Chondrocyte (in vitro differentiated cells): ENCODE measurements around the gene RGS6. TPM values are rescaled to one million over a fixed set of nuclear protein-coding genes. Genes with fewer than 3 reads are reported as not detected.

Experiments
- DNase-seq: peaks from one replicate; pipeline ENCODE4 v3.0.0; 2021; ENCODE audit warnings: mixed read lengths, low spot score
- H3K27ac Mint-ChIP-seq: one replicate; pipeline ENCODE4 v1.8.0; 2021; ENCODE audit warnings: mild to moderate bottlenecking, moderate library complexity, mixed read lengths; ENCODE audit not compliant: unreplicated experiment
- H3K27me3 Mint-ChIP-seq: 2 replicates; pipeline ENCODE4 v1.8.0; 2021; ENCODE audit warnings: low read depth, mixed read lengths
- H3K36me3 Mint-ChIP-seq: 2 replicates; pipeline ENCODE4 v1.8.0; 2021; ENCODE audit warnings: low read depth, mixed read lengths
- H3K4me1 Mint-ChIP-seq: 2 replicates; pipeline ENCODE4 v1.8.0; 2021; ENCODE audit warnings: low read depth, mild to moderate bottlenecking, mixed read lengths
- H3K4me3 Mint-ChIP-seq: one replicate; pipeline ENCODE4 v1.8.0; 2021; ENCODE audit warnings: mild to moderate bottlenecking, moderate library complexity, mixed read lengths; ENCODE audit not compliant: unreplicated experiment
- H3K9me3 Mint-ChIP-seq: 2 replicates; pipeline ENCODE4 v1.8.0; 2021; ENCODE audit warnings: low read depth, mixed read lengths
- total RNA-seq: library from RNA; stranded (reverse); gene quantifications from 3 replicates; pipeline ENCODE4 v1.2.1, GENCODE V29; 2021
- TF ChIP-seq, protein P1 (sequence below): fragments of 200-600 bp; sonication (generic); IDR thresholded peaks from 2 replicates; pipeline ENCODE4 v1.5.0; 2021; ENCODE audit warnings: antibody characterized with exemption, mild to moderate bottlenecking, moderate library complexity

Gene RGS6
- total RNA-seq, 1 donor from 2014 or later, result 0.12 TPM

DNA sequence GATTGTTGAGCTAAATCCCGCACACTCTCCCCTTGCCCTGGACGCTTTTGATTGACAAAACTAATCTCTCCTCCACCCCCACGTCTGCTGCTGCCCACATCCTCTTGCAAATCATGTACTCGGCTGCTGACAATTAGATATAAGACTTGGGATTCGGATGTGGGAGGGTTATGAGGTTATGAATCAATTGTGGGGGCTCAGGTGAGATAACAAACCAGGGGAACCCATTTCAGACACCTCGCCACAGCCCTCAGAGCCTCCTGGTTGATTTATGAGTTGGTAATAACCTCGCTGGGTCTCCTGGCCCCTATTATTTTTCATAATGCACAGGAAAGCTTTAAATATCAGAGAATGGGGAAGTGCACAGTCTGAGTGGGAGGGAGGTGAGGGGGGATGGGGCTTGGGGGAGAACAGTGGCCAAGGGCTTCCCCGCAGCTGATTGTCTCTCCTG, 511.8 kb downstream of the RGS6 start:
- no peak for DNase-seq
- H3K4me3 Mint-ChIP-seq, result no peak overlapping the region
- H3K4me1 Mint-ChIP-seq, result no peaks in the 10 kb centered on the region
- peaks cover 7% of the 10 kb centered on the region for H3K27me3 Mint-ChIP-seq
- no peak overlapping the region for H3K27ac Mint-ChIP-seq
- no peaks in the 10 kb centered on the region for H3K36me3 Mint-ChIP-seq
- no peaks in the 10 kb centered on the region for H3K9me3 Mint-ChIP-seq
- TF ChIP-seq, protein P1, sequence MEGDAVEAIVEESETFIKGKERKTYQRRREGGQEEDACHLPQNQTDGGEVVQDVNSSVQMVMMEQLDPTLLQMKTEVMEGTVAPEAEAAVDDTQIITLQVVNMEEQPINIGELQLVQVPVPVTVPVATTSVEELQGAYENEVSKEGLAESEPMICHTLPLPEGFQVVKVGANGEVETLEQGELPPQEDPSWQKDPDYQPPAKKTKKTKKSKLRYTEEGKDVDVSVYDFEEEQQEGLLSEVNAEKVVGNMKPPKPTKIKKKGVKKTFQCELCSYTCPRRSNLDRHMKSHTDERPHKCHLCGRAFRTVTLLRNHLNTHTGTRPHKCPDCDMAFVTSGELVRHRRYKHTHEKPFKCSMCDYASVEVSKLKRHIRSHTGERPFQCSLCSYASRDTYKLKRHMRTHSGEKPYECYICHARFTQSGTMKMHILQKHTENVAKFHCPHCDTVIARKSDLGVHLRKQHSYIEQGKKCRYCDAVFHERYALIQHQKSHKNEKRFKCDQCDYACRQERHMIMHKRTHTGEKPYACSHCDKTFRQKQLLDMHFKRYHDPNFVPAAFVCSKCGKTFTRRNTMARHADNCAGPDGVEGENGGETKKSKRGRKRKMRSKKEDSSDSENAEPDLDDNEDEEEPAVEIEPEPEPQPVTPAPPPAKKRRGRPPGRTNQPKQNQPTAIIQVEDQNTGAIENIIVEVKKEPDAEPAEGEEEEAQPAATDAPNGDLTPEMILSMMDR, result no peak

DNA sequence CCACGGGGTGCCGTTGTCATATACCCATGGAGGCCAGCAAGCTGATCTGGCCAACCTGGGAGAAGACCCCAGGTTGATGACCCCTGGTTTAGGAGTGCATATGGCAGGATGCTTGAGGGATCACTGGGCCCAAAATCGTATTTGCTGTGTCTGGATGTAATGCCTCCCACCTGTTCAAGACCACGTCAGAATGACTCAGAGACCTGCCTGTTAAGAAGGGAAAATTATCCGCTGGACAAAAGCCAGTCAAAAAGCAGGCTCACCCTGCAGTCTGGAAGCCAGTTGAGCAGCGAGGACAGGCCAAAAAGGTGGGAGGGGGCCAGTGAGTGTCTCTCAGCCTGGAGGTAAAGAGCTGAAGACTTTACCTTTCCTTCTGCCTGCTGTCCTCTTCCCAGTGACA, 512.5 kb downstream of the RGS6 start:
- DNase-seq, result no peak
- TF ChIP-seq, protein P1, result no peak
- H3K27me3 Mint-ChIP-seq, result peaks cover 3% of the 10 kb centered on the region
- H3K36me3 Mint-ChIP-seq, result no peaks in the 10 kb centered on the region
- H3K9me3 Mint-ChIP-seq, result no peaks in the 10 kb centered on the region
- H3K4me3 Mint-ChIP-seq, result no peak overlapping the region
- H3K27ac Mint-ChIP-seq, result no peak overlapping the region
- no peaks in the 10 kb centered on the region for H3K4me1 Mint-ChIP-seq

DNA sequence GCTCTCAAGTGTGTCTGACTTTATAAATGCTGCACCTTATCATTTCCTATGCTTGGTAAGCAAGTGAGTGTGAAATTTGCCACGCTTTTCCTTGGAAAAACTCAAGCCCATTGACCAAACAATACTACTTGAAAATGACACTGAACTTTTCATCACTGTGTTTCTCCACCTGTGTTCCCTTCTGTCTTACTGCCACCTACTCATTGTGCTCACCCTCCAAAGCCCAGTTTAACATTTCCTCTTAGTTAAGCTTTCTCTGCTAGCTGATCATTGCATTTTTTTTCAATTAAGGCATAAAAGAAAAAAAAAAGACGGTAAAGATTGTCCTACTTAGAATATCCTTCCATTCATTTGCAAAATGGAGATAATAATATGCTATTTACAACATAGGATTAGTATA, 516.0 kb downstream of the RGS6 start:
- Mint-ChIP-seq H3K27ac (no peak overlapping the region), H3K4me3 (no peak overlapping the region), H3K9me3 (no peaks in the 10 kb centered on the region), H3K27me3 (peaks cover 2% of the 10 kb centered on the region), H3K36me3 (no peaks in the 10 kb centered on the region), H3K4me1 (peaks cover 9% of the 10 kb centered on the region)
- TF ChIP-seq, protein P1, result no peak
- no peak for DNase-seq

DNA sequence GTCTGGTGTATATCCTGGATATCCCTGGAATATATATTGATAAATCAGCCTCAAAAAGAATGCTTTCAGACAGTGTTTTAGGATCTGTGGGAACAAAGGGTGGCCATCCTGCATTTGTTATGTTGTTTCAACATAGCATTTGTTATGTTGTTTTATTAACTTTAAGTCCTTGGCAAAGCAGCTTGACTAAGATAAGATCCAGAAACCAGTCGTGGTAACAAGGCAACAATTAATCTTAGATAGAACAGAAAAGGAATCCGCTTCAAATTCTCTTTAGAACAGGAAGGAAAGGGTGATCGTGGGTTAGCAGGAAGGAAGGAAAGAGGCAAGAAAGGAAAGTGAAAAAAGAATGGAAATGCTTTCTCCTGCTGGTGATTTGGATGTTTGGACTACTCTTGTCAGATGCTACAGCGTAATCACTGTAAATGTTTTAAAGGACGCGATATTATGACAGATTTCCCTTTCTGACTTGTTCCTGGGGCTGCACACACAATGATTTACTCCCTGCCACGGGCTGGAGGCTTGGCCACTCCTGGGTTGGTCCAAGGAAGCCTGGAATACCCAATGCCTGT, 518.3 kb downstream of the RGS6 start:
- Mint-ChIP-seq H3K36me3 (no peaks in the 10 kb centered on the region), H3K4me1 (peaks cover 9% of the 10 kb centered on the region), H3K4me3 (no peak overlapping the region), H3K27me3 (peaks cover 7% of the 10 kb centered on the region), H3K27ac (no peak overlapping the region), H3K9me3 (no peaks in the 10 kb centered on the region)
- TF ChIP-seq, protein P1, result no peak
- DNase-seq, result no peak

- H3K4me1 Mint-ChIP-seq, result peaks cover 9% of the 10 kb centered on the region
- H3K4me3 Mint-ChIP-seq, result no peak overlapping the region
- peaks cover 7% of the 10 kb centered on the region for H3K27me3 Mint-ChIP-seq
- H3K27ac Mint-ChIP-seq, result no peak overlapping the region
- TF ChIP-seq, protein P1, result no peak
- no peaks in the 10 kb centered on the region for H3K9me3 Mint-ChIP-seq
- H3K36me3 Mint-ChIP-seq, result no peaks in the 10 kb centered on the region
- no peak for DNase-seq
Observed at GRCh38 chr14:72451054-72451972, 519.1 kb downstream of the RGS6 start.
